Measurements from ENCODE around the gene SIM2.
A peak's percentile ranks its signal among the peaks of the same experiment; 100 is the strongest.

SIM2 gene

DNA sequence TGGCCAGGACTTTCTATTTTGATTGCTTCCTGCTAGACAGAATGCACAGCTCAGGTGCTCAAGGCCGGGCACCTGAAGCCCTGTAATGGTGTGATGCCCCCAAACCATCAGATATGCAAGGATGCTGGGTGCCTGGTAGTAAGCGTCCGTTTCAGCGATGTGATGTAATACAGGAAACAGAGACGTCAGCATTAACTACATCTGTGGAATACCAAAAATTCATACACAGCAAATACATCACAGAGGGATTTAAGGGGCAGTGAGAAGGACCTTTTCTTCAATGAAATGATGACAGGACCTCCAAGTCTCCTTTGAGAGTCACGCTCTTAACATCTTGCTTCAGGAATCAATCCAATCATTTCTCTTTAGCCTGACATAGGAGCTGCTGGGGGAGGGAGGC is 64.4 kb downstream of the SIM2 start:
- DNase-seq (ENCODE audit: low read depth), result no peak

DNA sequence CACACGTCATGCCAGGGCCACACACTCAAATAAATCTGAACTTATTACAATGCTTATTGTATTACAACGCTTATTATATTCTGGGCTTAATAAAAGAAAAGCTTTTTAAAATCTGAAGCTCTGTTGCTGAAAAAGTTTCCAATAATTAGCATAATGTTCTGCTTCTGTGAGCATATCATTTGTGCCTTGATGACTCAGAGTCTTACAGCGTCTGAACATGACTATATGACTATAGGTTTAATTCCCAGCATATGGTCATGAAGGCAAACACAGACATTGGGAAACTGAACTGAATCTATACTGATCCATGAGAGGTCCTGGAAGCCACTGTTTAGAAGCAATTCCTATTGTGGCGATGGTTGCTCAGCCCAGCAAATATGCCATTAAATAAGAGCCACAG is 66.3 kb downstream of the SIM2 start:
- DNase-seq (ENCODE audit: low read depth), result no peak

DNA sequence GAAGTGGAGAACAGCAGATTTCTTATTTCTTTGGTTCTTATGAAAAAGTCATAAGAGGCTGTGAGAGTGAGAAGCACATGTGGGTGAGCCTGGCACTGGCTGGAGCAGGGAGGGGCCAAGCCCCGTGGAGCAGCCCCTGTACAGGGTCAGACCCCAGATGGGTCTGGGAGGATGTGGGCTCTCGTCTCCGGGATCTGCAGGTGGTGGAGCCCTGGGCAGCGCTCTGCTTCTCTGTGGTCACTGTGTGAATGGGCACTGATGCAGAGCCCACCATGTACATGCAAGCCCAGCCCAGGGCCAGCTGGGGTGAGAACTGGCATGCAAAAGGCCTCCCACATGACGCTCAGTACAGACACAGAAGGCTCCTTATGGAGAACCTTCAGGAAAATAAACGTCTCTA is 67.6 kb downstream of the SIM2 start:
- no peak for DNase-seq (ENCODE audit: low read depth)

DNA sequence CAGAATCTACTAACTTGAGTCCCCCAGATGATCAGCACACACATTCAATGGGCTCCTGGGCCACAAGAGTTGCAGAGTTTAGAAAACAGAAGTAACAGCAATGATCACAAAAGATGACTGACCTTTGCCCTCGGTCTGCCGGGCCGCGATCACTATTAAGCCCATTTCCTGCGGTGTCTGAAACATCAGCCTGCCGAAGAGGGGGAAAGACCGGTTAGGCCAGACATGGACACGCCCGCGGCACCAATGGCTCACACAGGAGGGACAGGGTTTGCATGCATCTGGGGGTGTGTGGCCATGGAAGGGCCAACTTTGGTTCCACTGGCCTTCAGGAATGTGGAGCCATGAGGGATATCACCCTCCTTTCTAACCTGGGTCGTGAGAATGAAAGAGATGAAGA is 68.2 kb downstream of the SIM2 start:
- DNase-seq (ENCODE audit: low read depth), result no peak

DNA sequence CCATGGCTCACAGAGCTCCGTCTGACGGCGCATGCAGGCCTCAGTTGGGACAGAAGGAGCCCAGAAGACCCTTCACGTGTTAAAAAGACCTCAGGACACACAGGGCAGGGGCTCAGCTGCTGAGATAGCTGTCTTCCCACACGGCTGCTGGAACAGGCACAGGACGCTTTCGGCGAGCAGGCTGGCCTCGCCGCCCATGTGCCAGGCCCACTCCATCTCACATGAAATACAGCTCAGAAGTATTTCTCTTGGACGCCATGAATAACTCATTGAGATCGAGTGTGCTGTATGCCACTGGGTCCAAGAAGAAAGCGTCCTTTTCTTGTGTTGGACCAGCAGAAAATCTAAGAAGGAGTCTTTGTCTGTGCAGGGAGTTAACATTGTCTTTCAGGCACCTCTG is 69.6 kb downstream of the SIM2 start:
- DNase-seq (ENCODE audit: low read depth), result no peak

DNA sequence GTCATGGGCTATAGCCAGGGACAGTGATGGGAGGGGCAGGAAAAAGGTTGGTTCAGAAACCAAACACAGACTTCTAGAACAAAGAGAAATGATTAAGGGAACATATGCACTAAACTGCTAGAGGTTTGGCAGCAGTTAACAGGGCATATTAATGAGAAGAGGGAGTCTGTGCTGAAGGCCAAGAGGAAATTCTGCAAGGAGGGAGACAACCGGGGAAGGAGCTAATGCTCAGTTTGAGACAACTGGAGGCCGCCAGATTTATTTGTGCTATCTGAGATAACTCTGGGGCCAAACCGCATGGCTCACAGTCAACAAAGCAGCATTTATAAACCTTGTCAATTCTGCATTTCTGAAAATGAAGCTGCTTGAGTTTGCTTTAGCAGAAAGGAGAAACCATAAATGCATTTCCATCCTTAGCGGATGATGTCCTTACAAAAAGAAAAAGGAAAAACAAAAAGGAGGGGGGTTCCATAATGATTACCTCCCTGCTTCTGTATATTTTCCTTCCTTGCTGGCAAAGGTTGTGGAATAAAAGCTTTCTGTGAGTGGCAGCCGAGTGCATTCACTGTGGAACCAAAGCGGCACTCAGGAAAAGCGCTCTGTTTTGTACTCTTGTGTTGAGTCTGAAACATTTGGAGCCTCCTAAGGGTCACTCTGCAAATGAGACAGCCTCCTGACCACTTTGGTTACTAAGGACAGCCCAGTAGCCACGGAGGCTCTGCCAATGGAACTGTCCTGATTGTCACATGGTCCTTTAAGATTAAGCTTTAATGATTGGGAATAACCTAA is 70.3 kb downstream of the SIM2 start:
- no peak for DNase-seq (ENCODE audit: low read depth)

DNA sequence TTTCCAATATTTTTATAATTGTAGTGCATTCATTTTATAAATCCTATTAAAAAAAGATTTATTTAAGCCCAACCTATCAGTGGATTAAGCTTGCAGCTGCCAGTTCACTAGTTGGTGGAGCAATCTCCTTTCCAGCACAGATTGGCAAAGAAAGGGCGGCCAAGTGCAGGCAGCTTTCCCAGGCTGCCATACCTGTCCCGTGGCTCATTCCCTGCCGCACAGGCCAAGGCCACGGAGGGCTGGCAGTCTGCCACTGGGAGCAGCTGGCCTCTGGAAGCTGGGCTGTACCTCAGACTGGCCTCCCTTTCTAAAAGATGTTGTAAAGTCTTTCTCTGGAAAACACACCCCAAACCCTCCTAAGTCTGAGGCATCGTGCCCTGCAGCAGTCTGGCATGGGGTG is 74.2 kb downstream of the SIM2 start:
- peak; percentile 72 for DNase-seq (ENCODE audit: low read depth)

DNA sequence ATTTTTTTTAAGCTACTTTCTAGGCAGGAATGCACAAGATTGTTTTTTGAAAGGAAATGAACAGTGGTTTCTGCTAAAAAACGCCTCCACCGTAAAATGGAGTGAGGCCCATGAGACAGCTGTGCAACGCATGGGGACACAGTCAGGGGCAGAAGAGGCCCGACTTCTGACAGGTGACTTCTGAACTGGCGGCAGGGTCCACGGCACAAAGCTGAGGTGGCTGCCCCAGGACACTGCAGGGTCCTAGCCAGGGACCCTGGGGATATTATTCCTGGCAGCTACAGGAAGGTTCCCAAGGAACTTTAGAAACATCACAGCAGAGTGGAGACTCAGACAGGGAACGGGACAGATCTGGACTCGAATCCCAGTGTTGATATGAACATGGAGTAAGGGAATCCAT is 75.1 kb downstream of the SIM2 start:
- no peak for DNase-seq (ENCODE audit: low read depth)

DNA sequence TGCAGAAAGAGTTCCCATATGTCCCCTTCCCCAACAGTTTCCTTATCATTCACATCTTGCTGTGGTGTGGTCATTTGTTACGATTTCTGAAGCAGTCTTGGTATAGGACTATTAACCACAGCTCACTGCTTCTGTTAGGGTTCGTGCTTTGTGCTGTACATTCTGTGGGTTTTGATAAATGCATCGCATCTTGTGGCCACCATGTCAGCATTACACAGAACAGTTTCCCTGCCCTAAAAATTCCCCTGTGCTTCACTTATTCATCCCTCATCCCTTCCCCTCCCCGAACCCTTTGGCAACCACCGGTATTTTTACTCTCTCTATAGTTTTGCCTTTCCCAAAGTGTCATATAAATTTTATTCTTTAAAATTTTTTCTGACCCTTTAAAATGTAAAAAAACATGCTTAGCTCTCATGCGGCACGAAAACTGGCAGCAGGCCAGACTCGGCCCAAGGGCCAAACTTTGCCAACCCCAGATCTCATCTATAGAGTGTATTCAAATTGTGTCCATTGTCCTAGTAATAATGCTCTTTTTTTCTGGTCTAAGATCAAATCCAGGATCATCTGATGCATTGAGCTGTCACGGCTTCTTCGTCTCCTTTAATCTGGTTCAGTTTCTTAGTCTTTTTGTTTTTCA is 78.2 kb downstream of the SIM2 start:
- no peak for DNase-seq (ENCODE audit: low read depth)

DNA sequence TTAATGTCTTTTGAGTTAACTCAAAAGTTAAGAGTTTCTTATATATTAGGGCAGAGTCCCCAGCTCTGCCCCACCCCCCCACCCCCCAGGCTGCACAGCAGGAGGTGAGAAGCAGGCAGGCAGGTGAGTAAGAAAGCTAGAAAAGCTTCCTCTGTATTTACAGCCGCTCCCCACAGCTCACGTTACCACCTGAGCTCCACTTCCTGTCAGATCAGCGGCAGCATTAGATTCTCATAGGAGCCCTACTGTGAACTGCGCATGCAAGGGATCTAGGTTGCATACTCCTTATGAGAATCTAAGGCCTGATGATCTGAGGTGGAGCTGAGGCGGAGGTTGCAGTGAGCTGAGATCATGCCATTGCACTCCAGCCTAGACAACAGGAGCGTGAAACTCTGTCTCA is 81.9 kb downstream of the SIM2 start:
- DNase-seq (ENCODE audit: low read depth), result no peak

DNA sequence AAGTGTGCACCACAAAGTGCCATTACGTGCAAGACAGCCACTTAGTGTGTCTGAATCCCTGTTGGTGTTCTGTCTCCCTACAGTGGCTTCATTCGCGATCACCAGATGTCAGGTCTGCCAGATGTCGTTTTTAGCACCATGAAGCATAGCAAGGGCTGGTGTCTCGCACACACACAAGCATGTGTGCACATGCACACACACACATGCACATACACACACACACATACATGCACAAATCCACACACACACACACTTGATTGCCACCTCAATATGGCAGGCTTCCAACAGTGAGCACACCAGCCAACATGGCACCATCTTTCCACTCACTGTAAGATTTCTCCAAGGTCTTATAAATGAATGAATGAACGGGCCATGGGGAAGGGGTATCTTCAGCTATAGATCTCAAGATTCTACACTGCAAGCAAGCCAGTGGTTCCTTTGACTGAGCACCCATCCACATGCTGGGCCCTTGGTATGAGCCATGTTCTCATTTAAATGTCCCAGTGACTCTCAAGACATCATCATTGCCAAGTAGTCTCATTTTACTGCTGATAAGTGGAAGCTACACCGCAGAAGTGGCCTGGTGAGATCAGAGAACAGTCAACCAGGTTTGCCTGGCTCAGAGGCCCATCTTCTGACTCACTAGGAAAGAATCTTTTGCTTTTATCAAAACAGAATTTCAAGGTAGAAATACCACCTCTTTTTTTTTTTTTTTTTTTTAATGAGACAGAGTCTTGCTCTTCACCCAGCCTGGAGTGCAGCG is 84.9 kb downstream of the SIM2 start:
- no peak for DNase-seq (ENCODE audit: low read depth)

DNA sequence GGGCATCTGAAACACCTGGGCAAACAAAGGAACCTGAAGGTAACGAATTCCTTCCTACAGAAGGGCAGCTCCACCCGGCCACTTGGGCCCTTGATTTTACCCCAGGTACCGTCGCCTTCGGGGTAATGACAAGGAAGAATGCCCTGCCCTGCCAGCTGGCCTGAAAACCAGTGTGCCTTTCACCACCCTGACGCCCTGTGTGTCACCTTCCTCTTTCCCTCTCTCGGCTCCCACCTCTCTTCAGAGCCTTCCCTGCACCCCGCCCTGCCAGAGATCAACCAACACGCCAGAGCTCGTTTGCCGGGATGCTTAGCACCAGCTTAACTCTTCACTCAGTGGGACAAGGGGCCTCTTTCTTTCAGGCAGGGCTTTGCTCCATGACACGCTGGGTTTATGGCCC is 86.0 kb downstream of the SIM2 start:
- no peak for DNase-seq (ENCODE audit: low read depth)

DNA sequence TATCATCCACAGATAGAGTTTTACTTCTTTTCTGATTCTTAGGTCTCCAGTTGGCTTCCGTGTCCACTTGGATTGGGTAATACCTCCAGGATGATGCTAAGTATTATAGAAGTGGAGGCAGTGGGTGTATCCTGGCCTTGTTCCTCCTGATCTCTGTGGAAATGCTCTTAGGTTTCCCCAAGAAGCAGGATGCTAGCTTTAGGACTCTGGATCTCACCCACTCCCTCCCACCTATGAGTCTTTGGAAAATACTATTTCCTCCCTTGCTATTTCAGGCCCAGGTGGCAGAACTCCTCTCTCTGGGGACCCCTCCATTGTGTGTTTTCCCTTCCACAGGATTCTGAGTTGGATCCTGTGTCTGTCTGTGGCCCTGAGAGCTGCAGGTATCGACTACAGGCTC is 86.7 kb downstream of the SIM2 start:
- no peak for DNase-seq (ENCODE audit: low read depth)

DNA sequence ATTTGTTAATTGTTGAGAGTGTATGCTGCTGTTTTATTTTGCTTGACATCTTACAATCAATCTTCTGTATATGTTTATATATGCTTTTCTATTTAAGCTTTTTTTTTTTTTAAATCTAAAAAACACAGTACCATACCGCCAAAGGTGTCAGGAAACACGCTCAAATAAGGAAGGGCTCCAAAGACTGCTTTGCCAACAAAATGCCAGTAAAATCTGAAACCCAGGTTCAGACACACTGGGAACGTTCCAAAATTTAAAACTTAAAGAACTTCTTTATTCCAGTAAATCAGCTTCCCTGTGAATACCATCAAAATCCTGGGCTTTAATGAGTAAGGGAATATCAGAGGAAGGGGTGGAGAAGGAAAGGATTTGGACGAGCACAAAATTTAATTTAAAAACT is 87.3 kb downstream of the SIM2 start:
- no peak for DNase-seq (ENCODE audit: low read depth)

DNA sequence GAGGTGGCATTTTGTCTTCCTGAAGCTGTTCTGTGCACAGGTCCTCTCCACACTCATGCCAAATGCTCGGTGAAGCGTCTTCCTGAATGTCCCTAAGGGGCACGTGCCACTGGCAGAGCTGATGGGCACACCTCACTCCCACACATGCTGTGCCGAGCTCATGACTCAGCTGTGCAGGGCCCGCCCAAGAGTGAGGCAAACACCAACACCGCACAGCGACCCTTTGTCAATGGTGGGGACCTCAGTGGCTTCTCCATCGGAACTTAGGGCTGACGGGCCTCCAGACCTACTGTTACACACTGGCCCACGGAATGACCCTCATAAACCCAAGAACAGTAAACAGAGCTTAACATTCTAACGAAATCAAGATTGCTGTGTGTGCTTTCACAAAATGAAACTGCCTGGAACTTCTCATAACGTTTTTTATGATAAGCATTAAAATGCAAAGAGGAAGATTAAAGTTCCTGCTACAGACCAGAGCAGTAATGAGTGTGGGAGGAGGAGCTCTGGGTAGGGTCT is 89.3 kb downstream of the SIM2 start:
- no peak for DNase-seq (ENCODE audit: low read depth)

DNA sequence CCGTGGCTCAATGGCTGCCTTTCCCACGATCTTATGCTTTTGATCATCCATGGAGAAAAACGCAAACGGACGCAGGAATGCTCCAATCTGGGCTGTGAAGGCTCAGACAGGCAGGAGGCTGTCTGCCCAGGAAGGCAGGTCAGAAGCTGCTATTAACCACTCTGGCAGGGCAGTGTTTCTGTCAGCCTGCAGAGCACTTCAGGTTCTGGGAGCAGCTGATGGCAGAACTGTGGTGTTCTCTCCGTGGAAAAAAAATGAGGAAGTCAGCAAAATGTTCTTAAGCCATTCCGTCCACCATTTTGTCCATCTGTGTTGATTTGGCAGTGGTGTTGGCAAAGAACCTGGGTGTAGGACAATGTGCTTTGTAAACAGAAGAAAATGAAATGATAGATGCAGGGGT is 91.7 kb downstream of the SIM2 start:
- no peak for DNase-seq (ENCODE audit: low read depth)

DNA sequence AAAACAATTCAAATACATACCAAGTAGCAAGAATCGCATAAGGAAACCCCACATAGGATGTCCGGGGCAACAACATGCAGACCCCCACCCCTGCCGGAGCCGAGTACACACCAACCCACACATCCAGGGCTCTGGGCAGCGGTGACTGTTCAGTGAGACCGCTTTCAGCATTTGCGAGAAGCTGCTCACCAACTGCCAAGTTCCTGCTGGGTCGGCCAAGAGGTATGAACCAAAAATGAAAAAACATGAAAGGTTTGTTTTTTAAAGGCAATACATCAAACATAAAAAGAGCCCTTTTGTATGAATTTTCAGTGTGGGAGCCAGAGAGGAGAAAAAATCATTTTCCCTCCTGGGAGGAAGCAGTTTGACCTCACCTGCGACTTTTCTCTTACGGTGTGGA is 92.3 kb downstream of the SIM2 start:
- no peak for DNase-seq (ENCODE audit: low read depth)

DNA sequence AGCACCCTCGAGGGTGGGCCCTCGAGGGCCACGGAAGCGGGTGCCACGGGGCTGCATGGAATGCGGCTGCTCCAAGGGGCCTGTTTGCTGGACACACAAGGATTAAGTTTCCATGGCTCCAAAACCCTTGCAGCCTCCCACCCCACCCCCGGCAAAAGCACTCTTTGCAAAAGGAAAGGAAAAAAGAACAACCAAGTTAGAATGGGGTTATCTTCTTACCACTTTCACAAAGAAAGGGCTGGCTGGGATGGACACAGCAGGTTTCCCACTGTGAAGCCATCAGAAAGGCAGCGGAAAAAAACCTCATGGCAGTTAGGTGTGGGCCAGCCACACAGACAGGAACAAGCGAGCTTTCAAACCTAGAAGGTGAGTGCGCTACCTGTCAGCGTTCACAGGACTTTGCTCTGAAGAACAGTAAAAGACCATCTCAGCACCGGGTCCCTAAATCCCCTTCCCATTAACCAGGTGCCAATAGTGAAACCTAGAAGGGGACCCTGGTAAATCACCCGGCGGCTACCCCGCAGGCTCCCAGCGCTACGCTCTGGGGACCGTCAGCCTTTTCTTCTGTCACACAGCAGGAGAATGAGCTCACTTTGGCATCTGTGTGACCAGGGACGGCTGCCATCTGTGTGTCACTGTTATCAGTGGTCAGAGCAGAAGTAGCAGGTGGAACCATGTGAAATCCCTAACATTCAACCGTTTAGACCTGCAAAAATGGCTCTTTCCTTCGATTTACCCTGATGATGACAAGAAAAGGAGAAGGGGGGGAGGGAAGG is 93.0 kb downstream of the SIM2 start:
- DNase-seq (ENCODE audit: low read depth), result no peak

DNA sequence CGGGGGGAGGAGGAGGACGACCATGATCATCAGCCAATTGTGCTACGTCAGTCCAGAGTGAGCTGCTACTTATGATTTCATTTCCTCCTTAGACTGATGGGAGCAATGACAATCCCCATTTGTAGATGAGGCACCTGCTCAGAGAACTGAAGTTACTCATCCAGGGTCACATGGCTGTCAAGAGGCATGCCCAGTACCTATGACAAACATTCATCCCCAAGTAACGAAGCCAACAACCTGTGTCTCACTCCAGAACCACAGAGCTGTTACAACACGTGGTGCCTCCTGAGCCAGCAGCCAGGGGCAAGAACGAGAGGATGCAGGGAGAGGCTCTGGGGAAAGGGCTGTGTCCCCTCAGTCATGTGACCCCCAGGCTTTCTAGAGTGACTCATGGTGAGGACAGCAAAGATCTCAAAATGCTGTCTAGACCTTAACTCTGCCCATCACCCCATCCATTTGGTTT is 93.6 kb downstream of the SIM2 start:
- DNase-seq (ENCODE audit: low read depth), result no peak

DNA sequence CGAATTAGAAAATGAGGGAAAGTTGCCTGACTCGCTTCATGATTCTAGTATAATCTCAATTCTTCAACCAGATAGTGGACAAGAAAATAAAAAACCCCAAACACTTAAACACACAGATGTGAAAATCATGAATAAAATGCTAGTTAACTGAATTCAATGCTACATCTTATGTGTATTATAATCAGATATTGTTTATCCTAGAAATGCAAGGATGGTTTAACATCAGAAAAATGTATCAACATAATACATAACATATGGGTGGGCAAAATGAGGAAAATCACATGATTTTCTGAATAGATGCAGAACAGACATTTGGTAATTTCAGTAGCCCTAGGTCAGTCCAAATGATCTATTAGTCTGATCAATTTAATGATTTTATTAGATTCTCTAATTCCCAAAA is 97.2 kb downstream of the SIM2 start:
- DNase-seq (ENCODE audit: low read depth), result no peak

DNA sequence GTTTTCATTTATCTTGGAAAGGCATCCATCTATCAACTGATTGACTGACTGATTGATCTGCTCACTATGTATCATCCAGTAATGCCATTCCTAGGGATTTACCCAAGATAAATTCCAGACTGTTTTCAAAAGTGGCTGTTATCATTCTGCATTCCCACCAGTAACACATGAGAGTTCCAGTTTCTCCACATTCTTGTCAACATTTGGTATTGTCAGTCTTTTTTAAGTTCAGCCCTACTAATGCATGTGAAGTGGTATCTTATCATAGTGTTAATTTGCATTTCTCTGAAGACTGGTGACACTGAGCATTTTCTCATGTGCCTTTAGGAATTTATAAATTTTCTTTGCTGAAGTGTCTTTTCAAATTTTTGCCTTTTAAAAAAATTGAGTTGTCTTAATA is 99.6 kb downstream of the SIM2 start:
- DNase-seq (ENCODE audit: low read depth), result no peak

All from HS-27A (cell line).